ENCODE data around the gene MYD88.

- TF ChIP-seq EZH2phosphoT487 (IDR thresholded peaks at IDR 0.05; ENCODE audit: insufficient read depth, low read depth), result no peak
- no peak for TF ChIP-seq EZH2 (IDR thresholded peaks at IDR 0.05; ENCODE audit: insufficient read depth, poor library complexity, severe bottlenecking)
These were observed 18.4 kb upstream of the MYD88 start for GRCh38 chr3:38119821-38120692.
